HEK293 (cell line): Measurements from ENCODE around the gene EMILIN1.

Experiments
- CTCF ChIA-PET: fragments of 350-600 bp; formaldehyde crosslinking; extraction: SDS; loops from one replicate; lab custom pipeline; 2021; ENCODE audit warnings: antibody characterized with exemption; lab: Yijun Ruan, JAX
- POLR2A ChIA-PET: fragments of 300-600 bp; formaldehyde crosslinking; extraction: SDS; loops from one replicate; lab custom pipeline; 2020; ENCODE audit warnings: antibody characterized with exemption, inconsistent platforms; lab: Yijun Ruan, JAX
- H3K27ac ChIP-seq: fragments of 200-500 bp; sonication (Bioruptor generic); 2 replicates; pipeline ENCODE4 v1.5.1; 2014; ENCODE audit warnings: low read depth, low read length, control low read depth, inconsistent platforms; ENCODE audit errors: extremely low read depth
- H3K36me3 ChIP-seq, 2 experiments: fragments of 200-500 bp in 1 of 2; sonication (Bioruptor generic) in 1 of 2; 1 replicate in 1 of 2; 2 replicates in 1 of 2; pipeline ENCODE4 v1.5.1; 2014 to 2017; ENCODE audit warnings: inconsistent platforms in 2 of 2, low read length in 2 of 2; ENCODE audit not compliant: control insufficient read depth in 2 of 2, insufficient read depth in 1 of 2
- H3K4me1 ChIP-seq: fragments of 200-500 bp; sonication (Bioruptor generic); 2 replicates; pipeline ENCODE4 v1.5.1; 2014; ENCODE audit warnings: mild to moderate bottlenecking, low read length, inconsistent platforms; ENCODE audit not compliant: control insufficient read depth, insufficient read depth
- H3K4me3 ChIP-seq: 2 replicates; pipeline ENCODE4 v1.5.1; 2011; ENCODE audit warnings: low read depth, mild to moderate bottlenecking, control low read depth, low read length, moderate library complexity
- H3K9me3 ChIP-seq: fragments of 200-500 bp; sonication (Bioruptor generic); 2 replicates; pipeline ENCODE4 v1.5.1; 2014; ENCODE audit warnings: low read depth, low read length, inconsistent platforms; ENCODE audit not compliant: control insufficient read depth, insufficient read depth
- BCL11B ChIP-seq: fragments of 450-650 bp; formaldehyde crosslinking; IDR thresholded peaks from 2 replicates; pipeline ENCODE4 v1.5.1; 2016; ENCODE audit warnings: low read depth, missing biosample characterization, missing genetic modification characterization
- GFI1B ChIP-seq: fragments of 450-650 bp; formaldehyde crosslinking; IDR thresholded peaks from 2 replicates; pipeline ENCODE4 v1.5.1; 2016; ENCODE audit warnings: missing biosample characterization, missing genetic modification characterization
- HOXC10 ChIP-seq: sonication (generic); formaldehyde crosslinking; IDR thresholded peaks from 2 replicates; pipeline ENCODE4 v1.8.1; 2023; ENCODE audit warnings: mild to moderate bottlenecking, missing genetic modification reagents
- INSM2 ChIP-seq: fragments of 450-650 bp; formaldehyde crosslinking; IDR thresholded peaks from 2 replicates; pipeline ENCODE4 v1.5.1; 2016; ENCODE audit warnings: missing biosample characterization, missing genetic modification characterization
- KLF10 ChIP-seq: fragments of 450-650 bp; IDR thresholded peaks from 2 replicates; pipeline ENCODE4 v1.5.1; 2018; ENCODE audit warnings: missing biosample characterization, mild to moderate bottlenecking, missing genetic modification characterization
- RBAK ChIP-seq: fragments of 450-650 bp; formaldehyde crosslinking; IDR thresholded peaks from 2 replicates; pipeline ENCODE4 v1.5.1; 2016; ENCODE audit warnings: missing biosample characterization, missing genetic modification characterization
- YY1 ChIP-seq: fragments of 450-650 bp; formaldehyde crosslinking; IDR thresholded peaks from 2 replicates; pipeline ENCODE4 v1.5.1; 2018; ENCODE audit warnings: missing biosample characterization, missing genetic modification characterization
- ZFP37 ChIP-seq: fragments of 450-650 bp; formaldehyde crosslinking; IDR thresholded peaks from 2 replicates; pipeline ENCODE4 v1.5.1; 2016; ENCODE audit warnings: missing biosample characterization, missing genetic modification characterization
- ZIC2 ChIP-seq: fragments of 450-650 bp; formaldehyde crosslinking; IDR thresholded peaks from 2 replicates; pipeline ENCODE4 v1.5.1; 2016; ENCODE audit warnings: missing biosample characterization, missing genetic modification characterization
- ZNF133 ChIP-seq: fragments of 450-650 bp; formaldehyde crosslinking; IDR thresholded peaks from 2 replicates; pipeline ENCODE4 v1.5.1; 2016; ENCODE audit warnings: missing biosample characterization, missing genetic modification characterization
- ZNF157 ChIP-seq: fragments of 450-650 bp; formaldehyde crosslinking; IDR thresholded peaks from 2 replicates; pipeline ENCODE4 v1.5.1; 2016; ENCODE audit warnings: missing biosample characterization, missing genetic modification characterization
- ZNF19 ChIP-seq: fragments of 450-650 bp; formaldehyde crosslinking; IDR thresholded peaks from 2 replicates; pipeline ENCODE4; 2016; ENCODE audit warnings: missing biosample characterization, missing genetic modification characterization, low read depth
- ZNF341 ChIP-seq: fragments of 450-650 bp; formaldehyde crosslinking; IDR thresholded peaks from 2 replicates; pipeline ENCODE4; 2016; ENCODE audit warnings: low read depth, missing biosample characterization, missing genetic modification characterization
- ZNF433 ChIP-seq: fragments of 450-650 bp; formaldehyde crosslinking; IDR thresholded peaks from 2 replicates; pipeline ENCODE4 v1.5.1; 2016; ENCODE audit warnings: missing biosample characterization, missing genetic modification characterization, low read depth
- ZNF48 ChIP-seq: fragments of 450-650 bp; formaldehyde crosslinking; IDR thresholded peaks from 2 replicates; pipeline ENCODE4 v1.5.1; 2016; ENCODE audit warnings: missing biosample characterization, missing genetic modification characterization
- ZNF521 ChIP-seq: fragments of 450-650 bp; formaldehyde crosslinking; IDR thresholded peaks from 2 replicates; pipeline ENCODE4 v1.5.1; 2017; ENCODE audit warnings: missing biosample characterization, mild to moderate bottlenecking, missing genetic modification characterization
- ZNF560 ChIP-seq: fragments of 450-650 bp; formaldehyde crosslinking; IDR thresholded peaks from 2 replicates; pipeline ENCODE4 v1.5.1; 2017; ENCODE audit warnings: missing biosample characterization, missing genetic modification characterization, borderline replicate concordance
- ZNF701 ChIP-seq: fragments of 450-650 bp; formaldehyde crosslinking; IDR thresholded peaks from 2 replicates; pipeline ENCODE4 v1.5.1; 2016; ENCODE audit warnings: missing biosample characterization, missing genetic modification characterization
- ZNF747 ChIP-seq: fragments of 450-650 bp; formaldehyde crosslinking; IDR thresholded peaks from 2 replicates; pipeline ENCODE4 v1.5.1; 2016; ENCODE audit warnings: missing biosample characterization, missing genetic modification characterization
- ZNF776 ChIP-seq: fragments of 450-650 bp; formaldehyde crosslinking; IDR thresholded peaks from 2 replicates; pipeline ENCODE4 v1.5.0; 2017; ENCODE audit warnings: missing biosample characterization, missing genetic modification characterization, borderline replicate concordance
- ZSCAN23 ChIP-seq: fragments of 450-650 bp; formaldehyde crosslinking; IDR thresholded peaks from 2 replicates; pipeline ENCODE4 v1.5.1; 2016; ENCODE audit warnings: missing biosample characterization, missing genetic modification characterization
- TF ChIP-seq, protein P1 (sequence below): fragments of 450-650 bp; formaldehyde crosslinking; IDR thresholded peaks from 2 replicates; pipeline ENCODE4 v1.5.1; 2017; ENCODE audit warnings: missing biosample characterization, missing genetic modification characterization

The EMILIN1 gene

GRCh38 chr2:27128668-27129571 is 50.5 kb downstream of the EMILIN1 start:
- ChIA-PET POLR2A (no interaction called here), CTCF (no interaction called here)
- Histone ChIP-seq H3K36me3 (peaks cover 4 to 47% of the 10 kb centered on the region in 2 experiments; a peak in 2 of 3 replicates), H3K9me3 (no peaks in the 10 kb centered on the region), H3K4me1 (0 out of 2 replicates have a peak, but pooled peaks cover 2% of the 10 kb centered on the region), H3K27ac (no peak overlapping the region), H3K4me3 (no peak overlapping the region)
- no peak for TF ChIP-seq ZNF747 (tag by site-specific recombination)
- no peak for TF ChIP-seq BCL11B (tag by site-specific recombination)
- TF ChIP-seq ZNF776 (tag by site-specific recombination) = no peak
- TF ChIP-seq ZNF341 = no peak
- TF ChIP-seq ZNF157 = no peak
- TF ChIP-seq ZNF560 (tag by site-specific recombination) = no peak
- TF ChIP-seq ZNF48 (tag by site-specific recombination) = no peak
- TF ChIP-seq YY1 (tag by site-specific recombination) = no peak
- TF ChIP-seq INSM2 (tag by site-specific recombination) = no peak
- TF ChIP-seq ZNF701 (tag by site-specific recombination) = no peak
- TF ChIP-seq HOXC10 (CRISPR knock-in tag) = no peak
- no peak for TF ChIP-seq ZSCAN23 (tag by site-specific recombination)
- TF ChIP-seq ZNF19 (tag by site-specific recombination) = no peak
- no peak for TF ChIP-seq ZFP37 (tag by site-specific recombination)
- TF ChIP-seq GFI1B (tag by site-specific recombination) = no peak
- TF ChIP-seq RBAK (tag by site-specific recombination) = no peak
- no peak for TF ChIP-seq ZNF433 (tag by site-specific recombination)
- no peak for TF ChIP-seq ZNF133

- H3K36me3 ChIP-seq = peaks cover 4 to 47% of the 10 kb centered on the region in 2 experiments; a peak in 2 of 3 replicates
- CTCF ChIA-PET = no interaction called here
Measured at GRCh38 chr2:27130396-27130795, 52.0 kb downstream of the EMILIN1 start.

GRCh38 chr2:27131429-27131828 is 53.0 kb downstream of the EMILIN1 start:
- Histone ChIP-seq H3K4me1 (no peaks in the 10 kb centered on the region), H3K36me3 (peaks cover 4 to 47% of the 10 kb centered on the region in 2 experiments; a peak in 2 of 3 replicates), H3K27ac (no peak overlapping the region), H3K9me3 (no peaks in the 10 kb centered on the region), H3K4me3 (no peak overlapping the region)
- CTCF ChIA-PET = interaction anchor here (0.9 kb wide), 1 partner anchor 7 kb away, joined by 3 read pairs; the partner anchor contains the start of gene ABHD1
- TF ChIP-seq ZIC2 (tag by site-specific recombination) = peak; percentile 37; the same call in 1 of the 2 replicates
- TF ChIP-seq ZNF521 (tag by site-specific recombination) = no peak
- TF ChIP-seq, protein P1, sequence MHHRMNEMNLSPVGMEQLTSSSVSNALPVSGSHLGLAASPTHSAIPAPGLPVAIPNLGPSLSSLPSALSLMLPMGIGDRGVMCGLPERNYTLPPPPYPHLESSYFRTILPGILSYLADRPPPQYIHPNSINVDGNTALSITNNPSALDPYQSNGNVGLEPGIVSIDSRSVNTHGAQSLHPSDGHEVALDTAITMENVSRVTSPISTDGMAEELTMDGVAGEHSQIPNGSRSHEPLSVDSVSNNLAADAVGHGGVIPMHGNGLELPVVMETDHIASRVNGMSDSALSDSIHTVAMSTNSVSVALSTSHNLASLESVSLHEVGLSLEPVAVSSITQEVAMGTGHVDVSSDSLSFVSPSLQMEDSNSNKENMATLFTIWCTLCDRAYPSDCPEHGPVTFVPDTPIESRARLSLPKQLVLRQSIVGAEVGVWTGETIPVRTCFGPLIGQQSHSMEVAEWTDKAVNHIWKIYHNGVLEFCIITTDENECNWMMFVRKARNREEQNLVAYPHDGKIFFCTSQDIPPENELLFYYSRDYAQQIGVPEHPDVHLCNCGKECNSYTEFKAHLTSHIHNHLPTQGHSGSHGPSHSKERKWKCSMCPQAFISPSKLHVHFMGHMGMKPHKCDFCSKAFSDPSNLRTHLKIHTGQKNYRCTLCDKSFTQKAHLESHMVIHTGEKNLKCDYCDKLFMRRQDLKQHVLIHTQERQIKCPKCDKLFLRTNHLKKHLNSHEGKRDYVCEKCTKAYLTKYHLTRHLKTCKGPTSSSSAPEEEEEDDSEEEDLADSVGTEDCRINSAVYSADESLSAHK (tag by site-specific recombination) = peak; percentile 25; the same call in 1 of the 2 replicates
- POLR2A ChIA-PET = interaction anchor here (0.6 to 3.6 kb wide), 3 partner anchors 7 to 222 kb away, joined by 3 to 34 read pairs (median 4); partner anchors contain the start of gene ABHD1

More at GRCh38 chr2:27130396-27130795, 52.0 kb downstream of the EMILIN1 start:
- no peak overlapping the region for H3K4me3 ChIP-seq
- POLR2A ChIA-PET = no interaction called here
- H3K4me1 ChIP-seq = no peaks in the 10 kb centered on the region
- TF ChIP-seq KLF10 (tag by site-specific recombination) = no peak
- H3K9me3 ChIP-seq = no peaks in the 10 kb centered on the region
- H3K27ac ChIP-seq = peak overlapping the region; percentile 8; the same call in 1 of the 2 replicates
